ENCODE results near the gene TBC1D22A.
A peak's percentile ranks its signal among the peaks of the same experiment; 100 is the strongest.

Gene TBC1D22A

DNA sequence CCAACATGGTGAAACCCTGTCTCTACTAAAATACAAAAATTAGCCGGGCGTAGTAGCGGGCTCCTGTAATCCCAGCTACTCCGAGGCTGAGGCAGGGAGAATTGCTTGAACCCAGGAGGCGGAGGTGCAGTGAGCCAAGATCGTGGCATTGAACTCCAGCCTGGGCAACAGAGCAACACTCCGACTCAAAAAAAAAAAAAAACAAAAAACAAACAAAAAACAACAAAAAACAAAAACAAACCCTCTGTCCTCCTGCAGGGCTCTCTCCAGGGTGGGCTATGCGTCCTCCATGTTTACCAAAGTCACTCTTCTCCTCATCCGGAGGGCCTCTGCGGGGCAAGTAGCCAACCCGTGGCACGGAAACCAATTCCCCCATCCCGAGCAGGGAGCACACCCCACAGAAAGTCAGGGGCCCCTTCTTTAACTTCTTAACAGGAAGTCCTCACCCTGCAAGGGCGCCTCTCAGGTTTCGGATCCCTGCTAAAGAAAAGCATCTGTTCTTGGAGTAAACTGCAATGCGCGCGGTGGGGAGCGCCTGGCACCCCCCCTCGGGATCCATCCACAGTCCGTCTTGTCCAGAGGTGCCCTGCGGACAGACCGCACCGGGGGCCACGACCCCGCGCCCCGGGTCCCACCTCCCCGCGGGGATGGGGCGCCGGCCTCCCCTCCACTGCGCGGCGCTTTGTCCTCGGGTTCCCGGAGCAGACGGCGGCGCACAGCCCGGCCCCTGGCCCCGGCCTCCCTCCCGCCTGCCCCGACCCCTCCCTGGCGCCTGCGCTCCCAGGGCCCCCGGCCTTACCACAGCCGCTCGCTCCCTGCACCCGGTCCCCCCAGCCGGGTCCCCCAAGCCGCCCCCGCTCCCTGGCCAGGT lies 25.1 kb upstream of the TBC1D22A start:
- peak; percentile 34 for ATAC-seq
- DNase-seq = peak; percentile 61

DNA sequence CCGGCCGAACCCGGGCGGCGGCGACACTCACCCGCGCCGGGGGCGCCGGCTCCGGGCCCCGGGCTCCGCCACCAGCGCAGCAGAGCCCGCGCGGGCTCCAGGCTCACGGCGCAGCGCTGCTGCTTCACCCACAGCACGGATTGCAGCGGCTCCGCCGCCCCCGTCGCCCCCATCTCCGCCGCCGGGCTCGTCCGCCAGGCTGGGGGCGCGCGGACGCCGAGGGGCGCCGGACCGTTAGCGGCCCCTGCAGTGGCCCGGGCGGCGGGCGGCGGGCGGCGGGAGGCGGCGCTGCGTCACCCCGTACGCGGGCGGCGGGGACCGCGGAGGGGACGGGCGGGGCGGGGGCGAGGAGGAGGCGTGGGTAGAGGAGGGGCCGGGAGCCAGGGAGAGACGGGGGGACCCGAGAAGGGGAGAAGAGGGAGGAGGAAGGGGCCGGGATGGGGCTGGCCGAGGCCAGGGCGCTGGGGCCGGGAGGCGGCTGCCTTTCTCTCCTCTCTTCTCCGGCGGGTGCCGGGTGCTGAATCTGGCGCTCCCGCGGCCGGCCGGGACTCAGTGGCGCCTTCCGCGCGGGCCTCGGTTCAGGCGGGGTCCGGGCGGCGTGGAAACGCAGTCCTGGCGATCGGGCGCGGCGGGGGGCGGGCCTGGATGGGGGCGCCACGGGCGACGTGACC lies 24.3 kb upstream of the TBC1D22A start, which contains the start of gene CERK:
Gene CERK, minus strand, starts transcription at position 277 of the 671 bp plus-strand sequence. Its CDS starts 104 bp downstream, at position 173.
- DNase-seq (peak; percentile 68), ATAC-seq (peak; percentile 24)

- DNase-seq (no peak), ATAC-seq (peak; percentile 1)
These were observed 23.8 kb upstream of the TBC1D22A start for GRCh38 chr22:46738647-46739093.

DNA sequence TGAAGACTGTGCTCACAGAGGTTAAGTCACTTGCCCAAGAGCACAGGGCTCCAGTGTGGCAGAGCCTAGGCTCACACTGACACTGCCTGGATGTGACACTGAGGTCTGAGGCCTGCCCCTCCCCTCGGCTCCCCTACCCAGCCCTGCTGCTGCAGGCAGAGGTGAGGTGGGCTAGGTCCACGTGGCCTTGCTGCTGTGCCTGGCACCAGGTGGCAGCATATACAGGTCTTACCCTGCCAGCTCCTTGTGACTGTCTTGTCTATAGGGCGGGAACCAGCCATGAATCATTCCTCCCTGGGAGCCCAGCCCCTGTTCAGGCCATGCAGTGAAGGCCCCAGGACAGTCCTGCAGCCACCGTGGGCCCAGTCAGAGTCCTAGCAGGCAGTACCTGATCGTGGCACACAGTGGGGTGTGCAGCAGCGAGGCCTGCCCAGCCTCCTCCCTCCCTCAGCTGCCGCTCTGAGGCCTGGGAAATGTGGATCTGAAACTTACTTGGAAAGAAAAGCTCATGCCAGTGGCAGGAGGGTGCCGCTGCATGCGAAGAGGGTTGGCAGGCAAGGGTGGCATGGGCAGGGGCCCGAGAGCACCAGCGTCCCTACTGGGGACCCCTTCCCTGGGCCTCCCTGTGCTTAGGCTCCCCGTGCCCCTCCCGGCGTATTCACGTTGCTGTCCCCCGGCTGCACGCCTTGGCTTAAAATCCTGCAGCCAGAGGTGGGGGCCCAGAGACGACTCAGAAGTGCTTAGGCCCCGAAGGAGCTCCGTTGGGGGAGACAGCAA lies 23.2 kb upstream of the TBC1D22A start:
- peak; percentile 72 for DNase-seq
- ATAC-seq = peak; percentile 68

DNA sequence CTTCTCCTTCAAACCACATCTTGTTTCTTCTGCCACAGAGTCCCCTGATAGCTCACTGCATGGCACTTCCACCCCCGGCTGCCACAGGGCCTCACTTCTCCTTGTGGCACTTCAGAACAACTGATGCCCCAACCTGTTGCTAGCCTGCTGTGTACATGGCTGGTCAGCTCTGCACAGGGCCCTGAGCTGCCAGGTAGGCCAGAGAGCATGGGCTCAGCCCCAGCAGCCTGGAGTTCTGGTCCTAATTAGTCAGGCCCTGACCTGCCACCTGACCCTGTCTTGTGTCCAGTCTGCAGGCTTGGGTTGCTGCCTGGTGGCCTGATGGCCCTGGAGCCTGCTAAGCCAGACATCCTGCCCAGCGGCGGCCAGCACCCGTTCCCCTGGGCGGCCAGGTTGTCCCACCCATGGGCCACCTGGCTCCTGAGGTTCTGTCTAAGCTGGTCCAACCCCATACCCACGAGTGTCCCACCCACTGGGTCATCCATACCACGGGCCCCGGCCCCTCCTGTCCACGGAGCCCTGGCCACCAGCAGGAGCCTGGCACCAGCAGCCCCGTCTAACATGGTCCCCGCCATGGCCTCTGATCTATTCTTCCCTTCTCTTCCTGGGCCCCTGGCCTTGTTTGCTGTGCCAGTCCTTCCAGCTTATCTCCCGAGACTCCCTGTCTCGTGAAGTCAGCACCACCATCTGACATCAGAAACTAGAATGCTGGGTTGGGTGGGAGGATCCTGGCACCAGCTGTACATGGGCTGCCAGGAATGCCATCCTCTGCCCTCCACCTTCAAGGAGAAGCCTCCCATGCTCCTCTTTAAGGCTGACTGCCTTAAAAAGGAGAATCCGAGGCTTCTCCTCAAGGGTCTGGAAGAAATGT lies 21.3 kb upstream of the TBC1D22A start:
- no peak for ATAC-seq
- DNase-seq = no peak

DNA sequence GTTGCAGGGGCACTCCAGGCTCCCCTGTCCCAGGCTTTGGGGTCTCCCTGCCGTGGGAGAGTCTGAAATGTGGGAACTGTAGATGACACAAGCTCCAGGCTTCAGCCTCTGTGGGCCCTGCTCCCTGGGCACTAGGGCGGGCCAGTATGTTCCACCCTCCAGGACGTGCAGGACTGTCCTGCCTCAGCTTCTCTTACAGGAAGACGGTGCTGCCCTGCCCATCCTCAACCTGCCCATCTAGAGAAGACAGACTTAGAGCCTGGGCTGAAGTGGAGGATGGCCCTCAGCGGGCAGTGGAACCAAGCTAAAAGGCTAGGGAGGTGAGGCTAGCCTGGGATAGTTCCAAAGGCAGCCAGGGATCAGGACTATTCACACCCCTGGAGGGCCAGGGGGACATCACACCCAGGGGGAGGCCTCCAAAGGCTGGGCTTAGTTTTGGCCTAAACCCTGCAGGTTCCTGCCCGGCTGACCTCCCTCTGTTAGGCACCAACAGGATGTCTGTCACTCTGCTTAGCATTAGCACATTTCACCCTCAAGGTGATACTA lies 20.4 kb upstream of the TBC1D22A start:
- ATAC-seq = no peak
- no peak for DNase-seq

GRCh38 chr22:46742576-46743221 lies 19.8 kb upstream of the TBC1D22A start:
- ATAC-seq = no peak
- no peak for DNase-seq

DNA sequence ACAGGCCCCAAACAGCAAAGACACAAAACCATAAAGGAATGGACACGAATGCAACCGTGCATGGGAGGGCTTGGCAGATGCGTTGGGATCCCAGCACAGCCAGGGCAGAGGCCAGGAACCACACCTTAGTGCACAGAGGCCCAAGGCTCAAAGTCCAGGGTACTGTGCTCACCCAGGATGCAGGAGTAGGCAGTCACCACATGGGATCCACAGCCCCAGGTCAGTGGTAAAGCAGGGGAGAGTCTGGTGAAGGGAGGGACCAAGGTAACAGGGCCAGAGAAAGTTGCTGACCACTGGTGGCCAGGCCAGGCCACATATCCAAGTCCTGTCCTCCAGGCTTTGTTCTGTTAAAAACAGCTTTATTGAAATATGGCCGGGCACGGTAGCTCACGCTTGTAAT lies 17.9 kb upstream of the TBC1D22A start:
- ATAC-seq (no peak), DNase-seq (no peak)

DNA sequence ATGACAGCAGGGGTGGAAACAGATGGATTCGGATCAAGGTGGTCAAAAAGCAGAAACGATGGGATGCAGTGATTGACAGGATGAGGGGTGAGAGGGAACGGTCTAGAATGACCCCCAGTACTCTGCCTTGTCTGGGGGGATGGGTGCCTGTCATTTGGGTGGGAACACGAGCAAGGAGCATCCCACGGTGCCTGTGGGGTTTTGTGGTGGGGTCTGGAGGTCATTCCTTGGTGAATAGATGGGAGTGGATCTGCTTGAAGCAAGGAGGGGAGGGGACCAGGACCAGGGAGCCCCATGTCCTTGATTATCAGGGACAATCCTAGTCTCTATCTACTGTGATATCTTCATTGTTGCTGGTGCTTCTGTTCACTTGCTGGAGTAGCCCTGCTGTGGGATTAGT lies 16.3 kb upstream of the TBC1D22A start:
- ATAC-seq (no peak), DNase-seq (no peak)

GRCh38 chr22:46746620-46747019 lies 15.8 kb upstream of the TBC1D22A start:
- ATAC-seq = no peak
- no peak for DNase-seq

DNA sequence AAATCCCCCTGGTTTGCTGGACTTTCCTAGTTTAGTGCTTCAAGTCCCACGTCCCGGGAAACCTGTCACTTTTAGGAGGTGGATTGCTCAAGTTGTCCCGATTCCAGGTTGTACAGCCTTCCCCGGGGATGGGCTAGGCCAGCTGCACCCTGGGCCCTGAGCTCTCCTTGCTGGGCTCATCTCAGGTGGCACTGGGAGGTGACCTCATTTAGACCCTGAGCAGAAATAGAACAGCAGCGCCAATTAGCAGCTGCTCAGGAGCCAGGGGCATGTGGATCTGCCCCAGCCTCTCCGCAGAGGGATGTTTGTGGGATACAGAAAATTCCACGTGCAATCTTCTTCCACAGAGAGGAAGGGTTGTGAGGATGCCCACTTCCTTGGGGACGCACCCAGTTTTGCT lies 14.8 kb upstream of the TBC1D22A start:
- ATAC-seq = no peak
- DNase-seq = no peak

DNA sequence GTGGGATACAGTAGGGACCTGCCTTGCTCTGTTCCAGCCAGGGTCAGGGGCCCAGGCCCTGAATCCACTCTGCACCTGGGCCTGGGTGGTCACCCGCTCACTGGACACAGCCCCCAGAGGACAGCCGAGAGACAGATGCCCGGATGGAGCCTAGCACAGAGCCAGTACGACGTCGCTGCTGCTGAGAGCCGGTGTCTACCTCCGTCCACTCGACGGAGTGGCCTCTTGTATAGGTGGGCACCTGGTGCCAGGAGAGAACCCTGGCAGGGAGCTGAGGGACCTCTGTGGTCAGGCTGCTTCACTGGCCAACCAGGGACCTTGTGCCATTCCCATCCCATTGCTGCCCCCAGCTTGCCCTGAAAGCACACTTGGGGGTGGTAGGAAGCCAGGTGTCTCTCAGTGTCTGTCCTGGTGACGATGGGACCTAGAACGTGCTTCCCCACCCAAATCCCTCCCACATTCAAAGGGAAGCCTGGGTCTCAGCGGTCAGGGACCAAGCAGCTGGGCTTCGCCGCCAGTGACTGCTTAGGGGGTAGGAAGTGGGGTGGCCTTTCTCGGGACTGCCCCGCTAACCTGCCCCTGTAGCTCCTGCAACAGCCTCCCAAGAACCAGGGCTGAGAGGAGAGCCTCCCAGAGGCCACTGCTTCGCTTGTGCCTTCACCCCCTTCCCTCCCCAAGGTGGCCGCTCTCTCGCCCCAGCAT lies 14.1 kb upstream of the TBC1D22A start:
- ATAC-seq = no peak

GRCh38 chr22:46748908-46749675 lies 13.4 kb upstream of the TBC1D22A start:
- peak; percentile 61 for DNase-seq
- ATAC-seq = peak; percentile 61

More for the DNA sequence above, 14.1 kb upstream of the TBC1D22A start:
- DNase-seq = no peak

- peak; percentile 37 for ATAC-seq
- DNase-seq = peak; percentile 46
These were observed 12.5 kb upstream of the TBC1D22A start for GRCh38 chr22:46749682-46750529.

GRCh38 chr22:46750530-46750800 lies 12.0 kb upstream of the TBC1D22A start:
- no peak for DNase-seq
- ATAC-seq = no peak

DNA sequence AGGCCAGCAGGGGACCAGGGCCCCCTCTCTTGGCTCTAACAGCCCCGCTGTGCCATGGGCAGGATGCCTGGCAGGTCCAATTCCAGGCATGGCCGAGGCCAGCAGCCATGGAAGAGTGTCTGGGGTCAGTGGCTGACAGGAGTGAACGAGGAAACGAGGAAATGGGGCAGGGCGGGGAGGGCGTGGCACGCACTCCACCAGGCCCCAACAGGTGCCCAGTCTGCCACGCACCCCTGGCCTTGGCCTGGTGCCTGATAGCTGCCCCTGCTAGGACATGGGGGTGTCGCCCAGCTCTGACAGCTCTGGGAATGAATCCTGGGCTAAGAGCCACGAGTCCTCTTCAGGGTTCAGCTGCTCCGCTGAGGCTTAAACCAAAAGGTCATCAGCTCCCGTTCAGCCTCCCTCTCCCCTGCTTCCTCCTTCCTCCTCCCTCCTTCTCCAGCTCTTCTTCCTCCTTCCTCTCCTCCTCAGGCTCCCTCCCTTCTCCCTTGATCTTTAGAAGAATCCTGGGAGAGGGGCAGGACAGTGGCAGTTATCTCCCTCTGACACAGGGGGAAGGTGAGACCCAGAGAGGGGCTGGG lies 11.5 kb upstream of the TBC1D22A start:
- no peak for ATAC-seq
- DNase-seq = no peak

GRCh38 chr22:46752286-46752987 lies 10.0 kb upstream of the TBC1D22A start:
- ATAC-seq (no peak), DNase-seq (no peak)

DNA sequence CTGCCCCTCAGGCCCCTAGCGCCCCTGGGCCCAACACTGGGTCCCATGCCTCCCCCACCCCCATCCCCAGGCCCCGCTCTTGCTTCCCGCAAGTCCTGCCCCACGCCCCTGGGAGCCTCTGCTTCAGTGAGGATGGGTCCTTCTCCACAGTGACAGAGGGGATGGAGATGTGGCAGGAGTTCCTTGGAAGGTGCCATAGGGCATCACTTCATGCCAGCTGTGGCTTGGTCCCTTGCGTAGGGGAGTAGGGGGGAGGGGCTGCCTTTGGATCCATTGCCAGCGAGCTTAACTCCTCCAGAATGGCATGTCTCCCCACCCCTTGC lies 9.5 kb upstream of the TBC1D22A start:
- DNase-seq (no peak), ATAC-seq (no peak)
